ENCODE data around the gene ADCK2.

GRCh38 chr7:140689199-140690152 is 16.7 kb downstream of the ADCK2 start:
- TF ChIP-seq CTCF (IDR thresholded peaks at IDR 0.05; ENCODE audit: extremely low read depth in 1 of 2, insufficient read depth in 1 of 2, low read depth in 1 of 2, low read length in 2 of 2): no peak
- no peak for TF ChIP-seq POLR2A (IDR thresholded peaks at IDR 0.05; ENCODE audit: low read depth, low read length)
- no peak for TF ChIP-seq POLR2AphosphoS5 (IDR thresholded peaks at IDR 0.05; ENCODE audit: insufficient read depth, low read depth, low read length)
- no peak for TF ChIP-seq GATA2 (IDR thresholded peaks at IDR 0.05; ENCODE audit: insufficient read depth, insufficient read length, low read depth, low read length)
